AG08396 (cell line): ENCODE results near the gene BAIAP2L2.
A peak's percentile ranks its signal among the peaks of the same experiment; 100 is the strongest.
"Not testable (repeated sequence)": the region's sequence is repeated elsewhere in the genome, so short reads cannot be mapped to it uniquely, and the experiment has no call there.

ENCODE experiments used
- DNase-seq: peaks from one replicate; pipeline ENCODE4 v3.0.0; 2012; ENCODE audit warnings: low spot score, mixed read lengths

BAIAP2L2 gene

DNA sequence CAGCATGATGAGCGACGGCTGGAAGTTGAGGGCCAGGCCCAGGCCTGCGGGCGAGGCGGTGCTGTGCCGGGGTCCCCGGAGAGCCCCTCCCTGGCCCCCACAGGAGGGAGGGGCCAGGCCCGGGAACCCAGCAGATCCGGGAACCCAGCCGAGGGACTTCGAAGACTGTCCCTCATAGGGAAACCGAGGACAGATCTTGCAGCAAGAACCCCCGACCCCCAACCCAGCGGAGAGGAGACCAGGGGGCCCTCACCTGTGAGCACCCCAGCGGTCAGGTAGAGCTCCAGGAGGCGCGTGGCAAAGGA, 28.9 kb downstream of the BAIAP2L2 start:
- no peak for DNase-seq

- no peak for DNase-seq
Measured at GRCh38 chr22:38080850-38081635, 29.4 kb downstream of the BAIAP2L2 start.

- no peak for DNase-seq
Measured at GRCh38 chr22:38080474-38080849, 30.0 kb downstream of the BAIAP2L2 start.

DNA sequence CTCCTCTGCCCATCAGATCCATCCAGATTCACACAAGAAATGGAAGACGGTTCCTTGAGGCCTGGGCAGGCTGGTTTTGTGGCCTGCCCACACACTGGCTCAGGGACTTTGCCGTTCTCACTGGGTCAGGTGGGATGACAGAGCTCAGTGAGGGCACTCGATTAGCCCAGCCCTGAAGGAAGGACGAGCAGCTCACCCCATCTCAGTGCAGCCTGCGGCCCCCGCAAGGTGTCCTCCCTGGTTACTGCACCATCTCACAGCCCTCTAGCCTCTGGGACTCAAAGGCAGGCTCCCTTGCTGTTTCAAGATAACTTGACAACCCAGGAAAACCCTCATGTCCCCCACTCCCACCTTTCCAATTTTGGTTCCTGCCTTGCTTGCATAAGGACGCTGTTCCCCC, 30.7 kb downstream of the BAIAP2L2 start:
- DNase-seq = no peak

- not testable (repeated sequence) for DNase-seq
Measured at GRCh38 chr22:38079208-38079607, 31.3 kb downstream of the BAIAP2L2 start.

- DNase-seq = no peak
Measured at GRCh38 chr22:38078046-38078840, 32.2 kb downstream of the BAIAP2L2 start.

DNA sequence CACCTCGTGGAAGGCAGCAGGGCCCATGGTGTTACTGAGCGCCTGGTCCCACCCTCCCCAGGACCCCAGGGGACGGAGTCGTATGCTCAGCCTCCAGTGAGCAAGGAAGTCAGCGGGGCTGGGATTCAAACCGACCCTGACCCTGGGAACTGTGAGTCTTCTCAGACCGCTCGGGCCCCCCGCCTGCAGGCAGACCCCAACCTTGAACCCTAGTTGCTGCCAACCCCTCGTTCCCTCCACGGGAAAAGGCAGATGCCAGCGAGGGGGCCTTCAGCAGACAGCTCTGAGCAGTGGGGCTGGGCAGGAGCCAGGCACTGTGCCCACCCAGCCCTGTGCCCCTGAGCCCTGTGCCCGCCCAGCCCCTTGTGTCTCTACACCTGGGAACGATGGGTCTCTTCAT, 32.9 kb downstream of the BAIAP2L2 start:
- no peak for DNase-seq

DNA sequence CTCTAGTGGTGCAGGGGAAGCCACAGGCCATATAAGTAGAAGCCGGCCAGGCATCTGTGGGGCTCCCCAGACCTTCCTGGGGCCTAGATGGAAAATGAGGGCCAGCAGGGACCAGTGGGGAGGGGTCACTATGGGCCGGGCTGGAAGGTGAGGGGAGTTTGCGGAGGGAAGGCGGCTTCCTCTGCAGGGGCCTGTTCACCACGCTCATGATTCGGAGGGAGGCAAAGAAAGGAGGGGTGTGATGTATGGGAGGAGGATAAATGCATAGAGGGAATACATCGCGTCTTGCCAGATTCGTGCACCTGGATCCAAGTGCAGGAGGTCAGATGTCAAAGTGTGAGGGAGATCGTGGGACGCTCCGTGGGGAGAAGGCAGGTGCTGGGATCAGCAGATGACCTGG, 33.4 kb downstream of the BAIAP2L2 start:
- DNase-seq = no peak

- no peak for DNase-seq
Measured at GRCh38 chr22:38075961-38076360, 34.5 kb downstream of the BAIAP2L2 start.

DNA sequence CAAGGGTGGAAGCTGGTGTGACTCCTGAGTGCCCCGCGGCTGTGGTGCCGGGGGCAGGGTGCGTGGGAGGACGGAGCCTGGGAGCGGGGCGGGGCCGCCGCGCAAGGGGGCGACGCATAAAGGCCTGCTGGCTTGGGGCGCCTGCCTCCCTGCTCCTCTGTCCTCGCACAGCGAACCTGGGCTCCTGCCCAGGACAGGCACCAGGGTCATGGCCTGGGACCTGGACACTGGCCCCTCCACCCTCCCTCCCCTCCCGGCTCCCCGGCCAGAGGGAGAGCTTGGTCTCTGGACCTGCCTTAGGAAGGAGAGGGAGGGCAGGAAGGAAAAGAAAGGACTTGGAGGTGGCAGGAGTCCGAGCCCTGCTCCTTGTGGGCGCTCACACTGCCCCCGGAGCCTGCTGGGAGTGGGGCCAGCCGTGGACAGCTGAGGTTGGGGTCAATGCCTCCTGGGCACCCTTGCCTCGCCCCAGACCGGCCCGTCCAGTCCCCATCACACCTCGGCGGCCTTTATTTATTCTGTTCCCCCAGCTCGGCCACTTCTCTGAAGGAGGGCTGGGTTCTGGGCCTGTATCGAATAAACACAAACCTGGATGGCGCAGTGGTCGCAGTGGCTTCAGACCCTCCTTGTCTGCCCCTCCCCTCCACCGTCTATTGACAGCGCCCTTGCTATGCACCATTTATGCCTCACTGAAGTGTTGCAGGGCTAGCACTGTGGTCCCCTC, 35.2 kb downstream of the BAIAP2L2 start:
- no peak for DNase-seq

DNA sequence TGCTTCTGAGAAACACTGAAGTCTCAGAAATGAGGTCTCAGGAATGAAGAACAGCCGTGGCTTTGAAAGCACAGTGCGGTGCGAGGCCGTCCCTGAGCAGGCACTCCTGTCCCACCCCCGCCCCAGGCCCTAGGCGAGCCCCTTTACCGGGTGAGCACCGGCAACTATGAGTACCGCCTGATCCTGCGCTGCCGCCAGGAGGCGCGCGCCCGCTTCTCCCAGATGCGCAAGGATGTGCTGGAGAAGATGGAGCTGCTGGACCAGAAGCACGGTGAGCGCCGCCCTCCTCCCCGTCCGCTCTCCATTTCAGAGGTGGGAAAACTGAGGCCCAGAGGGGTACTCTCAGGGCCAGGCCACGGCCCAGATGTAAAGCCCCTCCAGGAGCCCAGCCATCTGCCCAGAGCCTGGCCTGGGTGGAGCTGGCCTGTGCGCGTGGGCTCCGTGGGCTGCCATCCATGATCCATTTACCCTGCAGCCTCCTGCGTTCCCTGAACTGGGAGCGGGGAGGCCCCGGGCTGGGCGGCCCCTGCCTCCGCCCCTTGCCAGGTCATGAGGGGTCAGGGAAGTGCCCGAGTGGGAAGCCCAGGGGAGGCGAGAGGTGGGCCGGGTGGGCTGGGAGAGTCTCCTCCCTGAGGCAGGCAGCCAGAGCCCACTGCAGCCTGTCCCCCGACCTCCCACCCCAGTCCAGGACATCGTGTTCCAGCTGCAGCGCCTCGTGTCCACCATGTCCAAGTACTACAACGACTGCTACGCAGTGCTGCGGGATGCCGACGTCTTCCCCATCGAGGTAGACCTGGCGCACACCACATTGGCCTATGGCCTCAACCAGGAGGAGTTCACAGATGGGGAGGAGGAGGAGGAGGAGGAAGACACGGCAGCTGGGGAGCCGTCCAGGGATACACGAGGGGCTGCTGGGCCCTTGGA, 36.0 kb downstream of the BAIAP2L2 start:
- DNase-seq = no peak

DNA sequence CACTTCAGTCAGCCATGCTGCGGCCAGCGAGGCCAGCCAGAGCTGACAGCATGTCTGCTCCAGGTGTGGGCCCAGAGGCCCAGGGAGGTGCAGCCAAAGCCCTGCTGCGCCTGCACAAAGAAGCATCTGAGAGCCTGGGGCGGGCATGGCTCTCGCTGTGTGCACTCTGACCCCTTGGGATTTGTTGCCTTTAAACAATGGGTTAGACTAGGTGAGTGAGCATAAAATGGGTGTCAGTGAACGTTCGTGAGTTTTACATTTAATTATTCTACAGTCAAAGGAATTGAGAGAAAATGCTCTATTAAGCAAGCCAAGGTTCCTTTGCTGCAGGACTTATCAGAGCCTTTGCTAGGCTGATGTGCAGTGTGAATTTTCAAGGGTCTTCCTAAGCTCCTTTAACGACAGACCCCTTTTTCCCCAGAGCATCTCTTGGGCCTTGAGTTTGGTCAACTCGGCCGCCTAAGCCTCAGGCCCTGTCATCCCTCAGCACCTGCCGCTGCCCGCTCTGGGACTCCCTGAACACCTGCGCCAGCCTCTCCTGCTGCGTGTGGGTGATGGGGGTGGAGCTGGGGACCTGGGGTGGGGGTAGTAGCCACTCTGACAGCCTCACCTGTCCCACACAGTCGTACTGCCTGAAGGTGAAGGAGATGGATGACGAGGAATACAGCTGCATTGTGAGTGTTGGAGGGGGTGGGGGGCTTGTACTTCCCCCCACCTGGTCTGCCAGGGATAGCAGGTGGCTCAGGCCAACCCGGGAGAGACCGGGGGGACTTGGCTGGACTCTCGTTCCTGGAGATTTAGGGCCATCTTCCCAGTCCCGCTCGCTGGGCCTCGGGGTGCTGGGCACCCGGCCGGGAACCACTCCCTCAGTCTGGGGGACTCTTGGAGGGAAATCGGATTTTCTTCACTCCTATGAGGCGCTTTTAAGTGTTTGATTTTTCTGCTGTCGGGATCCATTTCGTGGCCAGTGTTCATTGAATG, 37.0 kb downstream of the BAIAP2L2 start:
- no peak for DNase-seq

- DNase-seq = no peak
Measured at GRCh38 chr22:38072322-38073149, 37.9 kb downstream of the BAIAP2L2 start.

GRCh38 chr22:38071421-38072321, 38.8 kb downstream of the BAIAP2L2 start:
- DNase-seq = no peak

DNA sequence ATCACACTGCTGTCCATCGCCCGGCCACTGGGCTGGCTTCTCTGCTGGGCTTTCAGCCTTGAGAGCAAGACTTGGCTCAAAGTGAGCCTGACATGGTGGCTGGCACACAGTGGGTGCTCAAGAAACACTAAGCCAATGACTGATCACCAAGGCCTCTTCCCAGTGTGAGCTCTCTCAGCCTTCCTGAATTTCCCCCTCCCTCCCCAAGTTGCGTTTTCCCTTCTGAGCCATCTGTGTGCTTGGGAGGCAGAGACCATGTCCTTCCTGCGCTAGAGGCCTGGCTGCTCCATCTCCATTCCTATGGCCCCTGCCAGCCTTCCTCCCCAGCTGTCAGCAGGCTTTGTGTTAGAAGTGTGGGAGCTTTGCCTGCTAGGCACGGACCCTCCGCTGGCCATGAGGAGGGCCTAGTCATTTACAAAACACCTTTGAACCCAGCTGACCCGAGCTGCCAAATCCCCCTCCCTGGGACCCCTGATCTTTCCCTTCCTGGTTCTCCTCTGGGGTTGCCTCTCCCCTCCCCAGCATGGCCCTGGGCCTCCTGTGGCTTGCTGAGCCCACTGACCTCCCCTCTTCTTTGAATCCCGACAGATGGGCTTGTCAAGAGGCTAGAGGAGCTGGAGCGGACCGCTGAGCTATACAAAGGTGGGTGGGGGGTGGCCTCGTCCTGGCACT, 40.1 kb downstream of the BAIAP2L2 start:
- no peak for DNase-seq

- DNase-seq = peak; percentile 83
Measured at GRCh38 chr22:38069372-38070249, 40.9 kb downstream of the BAIAP2L2 start.
